NCI-H1417 treated with DMSO at 0.1 percent for 48 hours (cell line): Measurements from ENCODE around the gene MACO1.

ENCODE experiments used
- DNase-seq: peaks from one replicate; lab custom pipeline; 2025; lab: John Stamatoyannopoulos, UW

Gene MACO1

DNA sequence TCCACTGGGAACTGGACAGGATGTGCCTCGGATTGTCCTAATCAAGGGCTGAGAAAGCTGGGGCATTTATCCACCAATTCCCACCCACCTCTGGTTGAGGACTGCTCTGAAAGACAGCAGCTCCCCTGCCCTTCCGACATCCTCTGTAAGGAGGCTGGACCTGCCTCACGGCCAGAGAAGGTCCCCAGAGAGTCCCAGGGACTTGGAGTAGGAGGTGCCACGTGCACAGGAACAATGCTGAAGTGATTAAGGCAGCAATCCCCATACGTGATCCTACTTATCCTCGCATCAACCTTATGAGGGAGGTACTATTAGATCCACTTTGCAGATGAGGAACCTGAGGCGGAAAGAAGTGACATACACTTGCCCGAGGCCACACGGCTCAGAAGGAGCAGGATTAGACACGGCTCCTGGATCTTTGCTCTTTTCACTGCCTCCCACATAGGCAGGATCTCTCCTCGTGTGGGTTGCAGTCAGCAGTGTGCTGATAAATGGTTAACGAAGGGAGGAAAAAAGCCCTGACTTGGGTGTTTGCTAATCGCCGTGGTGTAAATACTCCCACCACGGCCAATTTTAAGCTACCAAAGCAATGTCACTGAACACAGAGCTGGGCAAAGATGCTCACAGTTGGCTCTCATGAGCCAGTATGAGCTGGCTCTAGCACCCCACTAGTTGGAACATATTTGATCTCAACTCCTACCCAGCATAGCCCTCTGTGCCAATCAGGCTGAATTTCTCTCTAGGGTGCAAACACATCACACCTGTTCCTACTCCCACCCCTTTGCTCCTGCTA lies 94.1 kb downstream of the MACO1 start:
- no peak for DNase-seq

DNA sequence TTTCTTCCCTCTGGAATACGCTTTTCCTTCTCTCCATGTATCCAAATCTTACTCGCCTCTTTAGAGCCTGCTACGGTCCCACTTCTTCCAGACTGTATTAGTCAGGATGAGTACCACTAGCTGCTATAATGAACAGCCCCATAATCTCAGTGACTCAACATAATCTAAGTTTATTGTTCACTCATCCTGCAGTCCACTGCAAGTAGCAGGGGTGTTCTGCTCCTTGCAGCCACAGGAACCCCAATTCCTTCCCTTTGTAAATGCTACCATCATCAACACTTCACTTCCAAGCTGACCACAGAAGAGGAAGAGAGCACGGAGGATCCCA lies 94.6 kb downstream of the MACO1 start:
- DNase-seq: no peak

- DNase-seq: no peak
Measured at GRCh38 chr1:25526753-25527152, 96.1 kb downstream of the MACO1 start.

DNA sequence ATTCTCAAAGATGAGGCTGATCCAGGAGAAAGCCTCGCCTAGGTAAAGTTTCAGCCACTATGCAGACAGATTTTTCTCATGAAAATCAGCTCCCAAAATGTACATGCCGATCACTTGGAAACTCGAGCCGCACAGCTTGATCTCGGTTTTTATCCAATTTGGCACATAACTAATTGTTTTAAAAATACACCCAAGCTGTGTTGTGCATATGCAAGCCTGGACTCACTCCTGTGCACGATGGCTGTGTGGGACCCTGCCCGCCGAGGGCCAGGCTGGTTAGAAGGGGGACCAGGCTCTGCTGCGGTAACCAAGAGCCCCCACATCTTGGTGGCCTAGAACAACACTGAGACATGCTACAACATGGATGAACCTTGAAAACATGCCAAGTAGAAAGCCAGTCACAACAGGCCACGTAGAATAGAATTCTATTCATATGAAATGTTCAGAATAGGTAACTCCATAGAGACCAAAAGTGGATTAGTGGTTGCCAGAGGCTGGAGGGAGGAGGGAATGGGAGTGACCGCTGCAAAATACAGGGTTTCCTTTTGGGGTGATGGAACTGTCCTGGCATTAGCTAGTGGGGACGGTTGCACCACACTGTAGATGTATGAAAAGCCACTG lies 96.6 kb downstream of the MACO1 start:
- no peak for DNase-seq

- DNase-seq: no peak
Measured at GRCh38 chr1:25527946-25528595, 97.4 kb downstream of the MACO1 start.

GRCh38 chr1:25528881-25529517 lies 98.3 kb downstream of the MACO1 start:
- no peak for DNase-seq

GRCh38 chr1:25529518-25530185 lies 99.0 kb downstream of the MACO1 start:
- DNase-seq: no peak

DNA sequence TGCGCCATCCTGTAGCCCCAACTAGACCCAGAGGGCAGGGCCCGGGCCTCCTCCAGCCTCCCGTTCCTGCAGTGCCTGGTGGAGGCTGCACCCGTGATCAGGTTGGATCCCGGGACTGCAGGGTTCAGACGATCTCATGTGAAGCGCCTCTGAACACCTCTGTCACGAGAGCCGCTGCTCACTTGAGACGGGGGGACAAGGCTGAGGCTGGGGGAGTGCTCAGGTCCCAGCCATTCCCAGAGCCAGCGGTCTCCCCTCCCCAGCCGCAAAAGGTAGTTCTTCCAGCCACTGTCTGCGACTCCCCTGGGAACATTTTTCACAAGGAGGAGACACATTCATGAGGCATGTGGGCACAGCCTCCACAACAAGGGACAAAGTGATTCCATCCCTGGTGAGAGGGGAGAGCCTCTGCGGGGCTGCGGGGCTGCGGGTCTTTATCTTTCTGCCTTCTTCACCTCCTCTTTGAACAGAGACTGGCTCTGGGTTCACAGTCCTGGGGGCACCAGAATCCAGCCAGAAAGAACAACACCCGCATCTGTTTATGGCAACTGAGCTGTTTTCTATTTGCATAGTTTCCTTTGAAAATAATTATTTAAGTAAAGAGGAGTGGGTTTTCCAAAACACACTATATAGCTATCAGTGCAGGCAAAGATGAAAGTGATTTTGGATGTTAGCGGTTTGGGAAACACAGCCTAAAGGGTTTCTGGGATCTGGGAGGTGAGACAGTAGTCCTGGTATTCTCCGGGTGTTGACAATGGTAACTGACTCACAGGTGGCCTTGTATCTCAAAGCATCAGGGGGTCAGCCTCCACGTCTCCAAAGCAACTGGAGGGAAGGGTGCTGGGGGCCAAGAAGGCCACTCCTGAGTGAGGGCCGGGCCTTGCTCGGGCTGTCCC lies 99.7 kb downstream of the MACO1 start:
- DNase-seq: no peak

DNA sequence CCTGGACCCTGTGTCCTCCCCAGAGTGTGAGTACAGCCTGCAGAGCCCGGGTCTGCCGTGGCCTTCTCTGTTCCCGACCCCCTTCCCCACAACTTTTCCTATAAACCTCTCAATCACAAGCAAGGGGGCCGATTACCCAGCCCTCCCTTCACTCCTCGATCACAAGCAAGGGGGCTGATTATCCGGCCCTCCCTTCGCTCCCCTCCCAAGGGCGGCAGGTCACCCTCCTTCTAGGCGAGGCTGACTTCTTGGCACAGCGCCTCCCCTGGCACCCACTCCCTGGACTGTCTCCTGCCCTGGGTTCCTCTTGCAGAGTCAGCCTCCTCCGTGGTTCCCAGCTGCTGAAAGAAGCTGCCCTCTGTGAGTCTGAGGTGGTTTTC lies 100.4 kb downstream of the MACO1 start:
- DNase-seq: no peak

DNA sequence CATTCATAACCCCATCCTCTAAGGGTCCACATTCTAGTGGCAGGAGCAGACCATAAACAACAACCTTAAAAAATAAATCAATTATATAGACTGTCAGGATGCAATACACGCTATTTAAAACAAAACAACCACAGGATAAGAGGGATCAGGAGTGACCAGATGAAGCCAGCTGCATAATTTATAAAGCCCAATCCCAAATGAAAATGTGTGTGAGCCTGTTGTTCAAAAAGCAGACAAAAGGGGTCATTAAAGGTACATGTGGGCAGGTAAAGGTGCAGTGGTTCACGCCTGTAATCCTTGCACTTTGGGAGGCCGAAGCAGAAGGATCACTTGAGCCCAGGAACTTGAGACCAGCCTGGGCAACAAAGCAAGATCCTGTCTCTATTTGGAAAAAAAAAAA lies 102.3 kb downstream of the MACO1 start:
- no peak for DNase-seq

DNA sequence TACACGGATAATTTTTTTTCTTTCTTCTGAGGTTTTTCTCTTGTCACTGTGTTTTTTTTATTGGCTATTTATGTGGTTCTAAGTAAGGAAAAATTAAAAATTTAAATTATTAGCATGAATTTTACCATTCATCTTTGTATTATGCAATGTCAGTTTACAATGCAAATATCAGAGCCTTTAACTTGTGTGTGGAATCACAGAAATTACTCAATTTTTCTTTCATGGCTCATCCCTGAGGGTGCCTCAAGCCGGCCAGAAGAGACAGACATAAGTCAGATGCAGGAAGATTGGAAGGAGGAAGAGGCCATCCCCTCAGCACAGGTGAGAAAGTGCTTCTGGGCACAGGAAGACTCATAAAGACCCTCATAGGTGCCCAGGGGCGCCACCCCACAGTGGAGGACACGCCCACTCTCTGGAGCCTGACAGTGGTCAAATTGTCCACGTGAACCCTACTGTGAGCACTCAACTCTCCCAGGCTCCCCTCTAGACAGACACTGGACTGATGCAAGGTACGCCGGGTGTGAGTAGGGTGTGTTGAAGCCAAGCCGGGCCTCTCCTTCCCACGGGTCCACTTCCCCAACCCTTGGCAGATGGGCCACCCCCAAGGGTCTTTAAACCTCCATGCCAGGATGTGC lies 103.2 kb downstream of the MACO1 start:
- DNase-seq: no peak

GRCh38 chr1:25534410-25534788 lies 103.7 kb downstream of the MACO1 start:
- no peak for DNase-seq

DNA sequence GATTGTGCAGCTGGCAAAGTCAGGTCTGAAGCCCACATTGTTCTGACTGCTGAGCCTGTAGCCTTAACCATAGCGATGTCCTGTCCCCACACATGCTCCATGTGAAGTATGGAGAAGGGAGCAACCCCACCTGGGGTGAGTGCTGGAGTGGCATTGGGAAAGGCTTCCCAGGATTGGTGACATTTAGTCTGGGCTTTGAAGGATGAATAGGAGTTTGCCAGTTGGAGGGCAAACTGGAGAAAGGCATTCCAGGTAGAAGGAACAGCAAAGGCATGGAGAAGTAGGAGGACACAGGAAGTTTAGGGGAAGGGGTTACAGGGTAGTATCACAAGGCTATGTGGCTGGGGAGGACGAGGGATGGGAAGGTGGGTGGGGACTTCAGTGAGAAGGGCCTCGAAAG lies 105.4 kb downstream of the MACO1 start:
- no peak for DNase-seq

GRCh38 chr1:25537153-25537831 lies 106.6 kb downstream of the MACO1 start:
- DNase-seq: no peak

- no peak for DNase-seq
Measured at GRCh38 chr1:25538191-25538767, 107.6 kb downstream of the MACO1 start.

DNA sequence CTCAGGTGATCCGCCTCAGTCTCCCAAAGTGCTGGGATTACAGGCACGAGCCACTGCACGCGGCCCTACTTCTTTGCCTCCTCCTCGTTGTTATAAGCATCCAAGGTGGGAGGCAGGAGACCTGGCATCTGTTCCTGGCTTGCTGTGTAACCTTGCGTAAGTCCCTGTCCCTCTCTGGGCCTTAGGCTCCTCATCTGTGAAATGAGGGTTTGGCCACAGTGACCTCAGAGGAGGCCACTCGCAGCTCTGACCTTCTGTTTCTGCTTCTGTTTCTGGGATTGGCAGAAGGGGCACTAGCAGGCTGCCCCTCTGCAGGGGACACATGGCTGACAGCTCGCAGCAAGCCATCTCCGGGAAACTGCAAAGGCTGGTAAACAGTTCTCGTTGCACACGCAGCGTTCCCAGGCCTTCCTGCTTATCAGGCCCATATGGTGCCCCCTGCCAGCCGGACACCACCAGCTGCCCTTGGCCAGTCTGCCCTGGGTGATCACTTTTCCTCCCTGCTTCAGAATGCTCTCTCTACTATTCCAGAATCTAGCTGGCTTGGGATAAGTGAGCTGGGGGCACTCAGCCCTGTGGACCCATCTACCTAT lies 110.1 kb downstream of the MACO1 start:
- DNase-seq: no peak

- no peak for DNase-seq
Measured at GRCh38 chr1:25541425-25541824, 110.7 kb downstream of the MACO1 start.

GRCh38 chr1:25541889-25542658 lies 111.4 kb downstream of the MACO1 start:
- DNase-seq: no peak

DNA sequence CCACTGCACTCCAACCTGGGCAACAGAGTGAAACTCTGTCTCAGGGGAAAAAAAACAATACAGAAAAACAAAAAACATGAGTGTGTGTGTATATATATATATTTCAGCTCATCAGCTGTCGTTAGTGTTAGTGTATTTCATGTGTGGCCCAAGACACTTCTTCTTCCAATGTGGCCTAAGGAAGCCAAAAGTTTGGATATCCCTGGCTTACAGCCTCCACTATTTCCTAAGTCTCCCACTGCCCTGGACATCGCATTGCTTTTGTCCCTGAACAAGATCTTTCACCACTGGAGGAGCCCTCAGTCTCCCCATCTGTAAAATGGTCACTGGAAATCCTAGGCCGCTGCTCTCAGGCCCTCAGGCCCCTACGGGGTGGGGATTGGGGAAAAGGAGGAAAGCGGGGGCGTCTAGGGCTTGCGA lies 112.3 kb downstream of the MACO1 start:
- DNase-seq: no peak
